Measurements from ENCODE around the gene NANP.

Gene NANP

GRCh38 chr20:25567286-25567685, 56.5 kb downstream of the NANP start:
- DNase-seq: no peak

- DNase-seq: no peak
These were observed 57.0 kb downstream of the NANP start for GRCh38 chr20:25566821-25567220.

- DNase-seq: no peak
These were observed 58.1 kb downstream of the NANP start for GRCh38 chr20:25565578-25566157.

- no peak for DNase-seq
These were observed 59.9 kb downstream of the NANP start for GRCh38 chr20:25563876-25564275.

GRCh38 chr20:25563362-25563761, 60.5 kb downstream of the NANP start:
- DNase-seq: no peak
